ENCODE measurements around the gene ATG16L1.

The ATG16L1 gene

DNA sequence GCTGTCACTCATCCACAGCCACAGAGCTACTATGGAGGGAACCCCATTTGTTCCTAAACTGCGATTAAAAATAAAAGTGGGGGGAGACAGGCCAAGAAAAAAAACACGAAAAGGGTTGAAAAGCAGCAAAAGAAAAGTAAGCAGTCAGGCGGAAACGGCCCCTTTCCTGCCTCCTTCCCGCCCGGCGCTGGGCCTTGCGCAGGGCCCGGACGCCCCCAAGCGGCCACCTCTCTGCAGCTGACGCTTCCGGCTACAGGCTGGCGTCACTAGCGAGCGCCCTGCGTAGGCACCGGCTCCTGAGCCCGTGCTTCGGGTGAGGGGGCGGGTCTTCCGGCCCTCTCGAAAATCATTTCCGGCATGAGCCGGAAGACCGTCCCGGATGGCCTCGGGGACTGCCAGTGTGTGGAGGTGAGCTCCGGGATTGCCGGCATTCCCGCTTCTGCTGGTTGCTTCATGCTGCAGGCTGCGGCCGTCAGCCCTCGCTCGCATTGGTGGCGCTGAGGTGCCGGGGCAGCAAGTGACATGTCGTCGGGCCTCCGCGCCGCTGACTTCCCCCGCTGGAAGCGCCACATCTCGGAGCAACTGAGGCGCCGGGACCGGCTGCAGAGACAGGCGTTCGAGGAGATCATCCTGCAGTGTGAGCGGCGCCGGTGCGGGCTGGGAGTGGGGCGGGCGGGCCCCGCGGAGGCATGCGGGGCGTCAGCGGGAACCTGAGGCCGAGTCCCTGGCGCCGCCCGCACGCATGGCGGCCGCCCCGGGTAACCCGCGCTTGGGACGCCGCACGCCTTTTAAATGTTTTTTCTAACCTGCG lies at the start of gene ATG16L1:
TSS of gene ATG16L1 (plus strand) at position 368 of the 811 bp plus-strand sequence. CDS start at position 523, 155 bp downstream.
- peaks cover 31% of the 10 kb centered on the region for H3K4me1 ChIP-seq (ENCODE audit: insufficient read depth, low read length)
- peaks cover 16% of the 10 kb centered on the region; the same call in 1 of the 2 replicates for H4K20me1 ChIP-seq (ENCODE audit: insufficient read depth, low read length)
- peak within 1 kb of the TSS; percentile 81 to 93 for H3K4me3 ChIP-seq (ENCODE audit: low read depth in 1 of 2, low read length in 2 of 2)
- H3K9me3 ChIP-seq (ENCODE audit: insufficient read depth, low read length, severe bottlenecking) = no peaks in the 10 kb centered on the region
- H2AFZ ChIP-seq (ENCODE audit: low read depth, low read length) = peak within 1 kb of the TSS; percentile 96
- DNase-seq = peak; percentile 96
- peak; percentile 97 for ATAC-seq (ENCODE audit: insufficient read depth, low read depth)
- peaks cover 27% of the 10 kb centered on the region for H3K36me3 ChIP-seq (ENCODE audit: insufficient read depth, low read length)
- peak within 1 kb of the TSS; percentile 81 for H3K27ac ChIP-seq (ENCODE audit: low read length)
- peak within 1 kb of the TSS; percentile 77 for H3K9ac ChIP-seq (ENCODE audit: low read depth, low read length)
- no peaks in the 10 kb centered on the region for H3K27me3 ChIP-seq (ENCODE audit: insufficient read depth, low read length, poor library complexity)
- H3K79me2 ChIP-seq (ENCODE audit: insufficient read depth, low read length) = peaks cover 50% of the 10 kb centered on the region
- TF ChIP-seq CTCF (IDR thresholded peaks at IDR 0.05; ENCODE audit: borderline replicate concordance, extremely low read depth, low read length, poor library complexity, severe bottlenecking) = peak; percentile 97
- TF ChIP-seq EZH2 (IDR thresholded peaks at IDR 0.05; ENCODE audit: borderline replicate concordance, low read depth, low read length, severe bottlenecking) = no peak
- H3K4me2 ChIP-seq (ENCODE audit: insufficient read depth, low read length) = peak within 1 kb of the TSS; percentile 93

DNA sequence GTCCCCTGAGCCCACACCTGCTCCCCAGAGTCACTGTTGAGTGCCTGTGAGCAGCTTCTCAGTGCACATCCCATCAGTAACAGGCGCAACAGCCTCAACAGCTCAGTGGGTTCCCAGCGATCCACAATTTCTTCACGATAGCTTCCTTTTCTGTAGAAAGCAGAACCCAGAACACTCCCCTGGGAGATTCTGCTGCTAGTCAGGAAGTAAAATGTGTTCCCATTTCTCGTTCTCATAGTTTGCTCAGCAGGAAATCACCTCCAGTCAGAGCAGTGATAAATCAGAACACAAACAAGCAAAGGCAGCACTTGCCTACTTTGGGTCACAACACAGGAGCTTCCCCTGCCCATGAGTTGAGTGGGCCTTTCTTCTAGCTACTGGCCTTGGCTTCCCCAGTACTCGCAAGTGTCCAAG lies 48.9 kb upstream of the ATG16L1 start:
- H3K9ac ChIP-seq (ENCODE audit: low read depth, low read length) = no peak overlapping the region
- no peak overlapping the region for H3K27ac ChIP-seq (ENCODE audit: low read length)
- H3K4me1 ChIP-seq (ENCODE audit: insufficient read depth, low read length) = no peaks in the 10 kb centered on the region

GRCh38 chr2:233203060-233203459 lies 48.4 kb upstream of the ATG16L1 start:
- no peaks in the 10 kb centered on the region for H3K9me3 ChIP-seq (ENCODE audit: insufficient read depth, low read length, severe bottlenecking)
- DNase-seq = no peak
- H3K4me1 ChIP-seq (ENCODE audit: insufficient read depth, low read length) = no peaks in the 10 kb centered on the region
- H2AFZ ChIP-seq (ENCODE audit: low read depth, low read length) = no peak overlapping the region
- H3K4me2 ChIP-seq (ENCODE audit: insufficient read depth, low read length) = no peak overlapping the region
- no peak for ATAC-seq (ENCODE audit: insufficient read depth, low read depth)
- no peaks in the 10 kb centered on the region for H3K27me3 ChIP-seq (ENCODE audit: insufficient read depth, low read length, poor library complexity)
- H3K9ac ChIP-seq (ENCODE audit: low read depth, low read length) = no peak overlapping the region
- TF ChIP-seq CTCF (IDR thresholded peaks at IDR 0.05; ENCODE audit: borderline replicate concordance, extremely low read depth, low read length, poor library complexity, severe bottlenecking) (no peak), EZH2 (IDR thresholded peaks at IDR 0.05; ENCODE audit: borderline replicate concordance, low read depth, low read length, severe bottlenecking) (no peak)
- H3K36me3 ChIP-seq (ENCODE audit: insufficient read depth, low read length) = peaks cover 34% of the 10 kb centered on the region
- H3K79me2 ChIP-seq (ENCODE audit: insufficient read depth, low read length) = no peaks in the 10 kb centered on the region
- no peaks in the 10 kb centered on the region for H4K20me1 ChIP-seq (ENCODE audit: insufficient read depth, low read length)
- no peak overlapping the region for H3K27ac ChIP-seq (ENCODE audit: low read length)
- no peak overlapping the region for H3K4me3 ChIP-seq (ENCODE audit: low read depth in 1 of 2, low read length in 2 of 2)

More for the DNA sequence above, 48.9 kb upstream of the ATG16L1 start:
- Histone ChIP-seq H3K36me3 (ENCODE audit: insufficient read depth, low read length) (peaks cover 39% of the 10 kb centered on the region), H3K4me3 (ENCODE audit: low read depth in 1 of 2, low read length in 2 of 2) (no peak overlapping the region), H3K27me3 (ENCODE audit: insufficient read depth, low read length, poor library complexity) (no peaks in the 10 kb centered on the region), H4K20me1 (ENCODE audit: insufficient read depth, low read length) (no peaks in the 10 kb centered on the region), H3K9me3 (ENCODE audit: insufficient read depth, low read length, severe bottlenecking) (no peaks in the 10 kb centered on the region), H3K4me2 (ENCODE audit: insufficient read depth, low read length) (no peak overlapping the region), H2AFZ (ENCODE audit: low read depth, low read length) (no peak overlapping the region), H3K79me2 (ENCODE audit: insufficient read depth, low read length) (no peaks in the 10 kb centered on the region)
- no peak for TF ChIP-seq EZH2 (IDR thresholded peaks at IDR 0.05; ENCODE audit: borderline replicate concordance, low read depth, low read length, severe bottlenecking)
- TF ChIP-seq CTCF (IDR thresholded peaks at IDR 0.05; ENCODE audit: borderline replicate concordance, extremely low read depth, low read length, poor library complexity, severe bottlenecking) = no peak
- no peak for ATAC-seq (ENCODE audit: insufficient read depth, low read depth)
- DNase-seq = no peak

Measured in DND-41 (cell line).